A673 (cell line): Measurements from ENCODE around the gene BUB3. TPM values are rescaled to one million over a fixed set of nuclear protein-coding genes. Genes with fewer than 3 reads are reported as not detected.

Experiments used
- BruUV-seq: library from RNA; stranded (reverse); fragments of 400-500 nt; replicated peaks from 2 replicates; lab custom pipeline; 2021; lab: Mats Ljungman, UMichigan
- CTCF ChIA-PET: fragments of 300-600 bp; sonication (Branson Sonifier 250); formaldehyde crosslinking; loops from one replicate; lab custom pipeline; 2022; ENCODE audit warnings: antibody characterized with exemption; lab: Charles Lee
- POLR2A ChIA-PET: fragments of 300-600 bp; sonication (Branson Sonifier 250); formaldehyde crosslinking; loops from one replicate; lab custom pipeline; 2022; ENCODE audit warnings: antibody characterized with exemption; ENCODE audit not compliant: low non-redundant PET; lab: Charles Lee
- DNase-seq: peaks from one replicate; pipeline ENCODE4 v3.0.0-alpha.2; 2015; ENCODE audit warnings: low spot score
- H3K27ac ChIP-seq: fragments of 200-600 bp; sonication (generic); 2 replicates; pipeline ENCODE4 v1.5.1; 2016; ENCODE audit warnings: mixed run types, low read depth, mild to moderate bottlenecking, mixed read lengths, antibody characterized with exemption, low read length; ENCODE audit not compliant: poor library complexity, severe bottlenecking
- H3K27me3 ChIP-seq: fragments of 200-600 bp; sonication (generic); replicated peaks from 2 replicates; pipeline ENCODE4 v1.6.1; 2017; ENCODE audit warnings: mixed run types, low read depth, mild to moderate bottlenecking, mixed read lengths, antibody characterized with exemption, low read length; ENCODE audit not compliant: insufficient read depth, poor library complexity
- H3K36me3 ChIP-seq: fragments of 200-600 bp; sonication (generic); 2 replicates; pipeline ENCODE4 v1.6.1; 2016; ENCODE audit warnings: mixed run types, mild to moderate bottlenecking, mixed read lengths, antibody characterized with exemption, low read length; ENCODE audit not compliant: insufficient read depth, poor library complexity, severe bottlenecking
- H3K4me1 ChIP-seq: fragments of 200-600 bp; sonication (generic); 2 replicates; pipeline ENCODE4 v1.6.1; 2017; ENCODE audit warnings: mixed run types, mild to moderate bottlenecking, mixed read lengths, antibody characterized with exemption, low read length; ENCODE audit not compliant: insufficient read depth, poor library complexity, severe bottlenecking
- H3K4me3 ChIP-seq: fragments of 200-600 bp; sonication (generic); 2 replicates; pipeline ENCODE4 v1.5.1; 2016; ENCODE audit warnings: low read depth, mixed run types, mild to moderate bottlenecking, mixed read lengths, low read length; ENCODE audit not compliant: poor library complexity, severe bottlenecking
- H3K9me3 ChIP-seq: fragments of 200-600 bp; sonication (generic); 2 replicates; pipeline ENCODE4 v1.6.1; 2016; ENCODE audit warnings: mixed run types, low read depth, mild to moderate bottlenecking, mixed read lengths, antibody characterized with exemption, low read length; ENCODE audit not compliant: poor library complexity, severe bottlenecking
- CTCF ChIP-seq: fragments of 300-800, 200-600 bp; sonication (generic); conservative IDR thresholded peaks from 2 replicates; pipeline ENCODE4 v1.5.1; 2017; ENCODE audit warnings: low read depth, mild to moderate bottlenecking, antibody characterized with exemption, low read length, moderate library complexity, mixed read lengths
- EZH2 ChIP-seq: fragments of 200-600 bp; sonication (generic); IDR thresholded peaks from 2 replicates; pipeline ENCODE4 v1.6.1; 2017; ENCODE audit warnings: borderline replicate concordance, low read depth, mild to moderate bottlenecking, mixed read lengths, antibody characterized with exemption, low read length; ENCODE audit not compliant: poor library complexity, severe bottlenecking
- intact Hi-C: fragments of 100-400 bp; cut with micrococcal nuclease; formaldehyde crosslinking; loops from one replicate; pipeline ENCODE4 v1.10.0; 2022; ENCODE audit not compliant: unreplicated experiment
- total RNA-seq: library from RNA; stranded (reverse); gene quantifications from 2 replicates; pipeline ENCODE4 v1.2.3, GENCODE V29; 2021

The BUB3 gene
- total RNA-seq, 1 experiment from 2014 or later: 207 TPM

- H3K36me3 ChIP-seq: peaks cover 47% of the 10 kb centered on the region
- H3K9me3 ChIP-seq: no peaks in the 10 kb centered on the region
- peaks cover 14% of the 10 kb centered on the region for H3K27me3 ChIP-seq
- intact Hi-C loops: no loop called here
- peak overlapping the region; percentile 75 for H3K4me3 ChIP-seq
- peak; percentile 60 for DNase-seq
- ChIA-PET CTCF (no interaction called here), POLR2A (interaction anchor here (0.9 kb wide), 1 partner anchor 24 kb away, joined by 3 read pairs; no protein-coding TSS in a partner anchor)
- peak overlapping the region; percentile 89 for H3K27ac ChIP-seq
- TF ChIP-seq EZH2: no peak
- no peak for TF ChIP-seq CTCF
- no TSS peak for BruUV-seq
- peaks cover 15% of the 10 kb centered on the region for H3K4me1 ChIP-seq
These were observed 706 bp downstream of the BUB3 start for GRCh38 chr10:123154711-123155505.

- H3K9me3 ChIP-seq: no peaks in the 10 kb centered on the region
- H3K27me3 ChIP-seq: peaks cover 3% of the 10 kb centered on the region
- H3K4me1 ChIP-seq: peaks cover 15% of the 10 kb centered on the region
- TF ChIP-seq CTCF (no peak), EZH2 (no peak)
- H3K4me3 ChIP-seq: peak overlapping the region; percentile 75
- ChIA-PET CTCF (no interaction called here), POLR2A (interaction anchor here (0.7 kb wide), 1 partner anchor 13 kb away, joined by 5 read pairs; no protein-coding TSS in a partner anchor)
- intact Hi-C loops: no loop called here
- BruUV-seq: TSS peak; percentile 25
- no peak for DNase-seq
- no peak overlapping the region for H3K27ac ChIP-seq
- H3K36me3 ChIP-seq: peaks cover 59% of the 10 kb centered on the region
These were observed 1.9 kb downstream of the BUB3 start for GRCh38 chr10:123156078-123156477.

DNA sequence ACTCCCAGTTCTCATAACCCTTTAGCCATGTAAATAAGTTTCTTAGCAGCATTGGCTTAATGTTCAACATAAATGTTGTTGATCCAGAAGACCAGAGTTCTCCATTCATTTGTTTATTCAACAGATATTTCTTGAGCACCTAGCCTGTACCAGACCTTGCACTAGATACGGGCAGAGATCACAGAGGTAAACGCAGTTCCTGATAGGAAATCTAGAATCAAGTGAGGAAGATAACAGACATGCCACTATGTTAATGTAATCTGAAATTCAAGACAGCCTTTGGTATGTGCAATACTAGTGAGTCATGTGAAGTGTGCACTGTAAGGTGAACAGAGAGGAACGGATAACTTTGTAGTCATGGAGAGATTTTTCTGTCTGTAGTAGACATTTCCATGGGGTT lies 3.0 kb downstream of the BUB3 start:
- ChIA-PET CTCF (no interaction called here), POLR2A (no interaction called here)
- H3K27me3 ChIP-seq: no peaks in the 10 kb centered on the region
- H3K36me3 ChIP-seq: peaks cover 70% of the 10 kb centered on the region
- intact Hi-C loops: no loop called here
- H3K4me1 ChIP-seq: peaks cover 15% of the 10 kb centered on the region
- no peak overlapping the region for H3K27ac ChIP-seq
- no peak for DNase-seq
- BruUV-seq: no TSS peak
- no peak overlapping the region for H3K4me3 ChIP-seq
- TF ChIP-seq CTCF (no peak), EZH2 (no peak)
- H3K9me3 ChIP-seq: no peaks in the 10 kb centered on the region
